Amygdala (tissue), 56 donors: ENCODE measurements around the gene ASNS.
A peak's percentile ranks its signal among the peaks of the same experiment; 100 is the strongest.

Experiments
- DNase-seq, 56 donors: peaks; one replicate each; lab custom pipeline; 2025; lab: John Stamatoyannopoulos, UW

ASNS gene

GRCh38 chr7:97844036-97844435 lies 28.2 kb downstream of the ASNS start:
- DNase-seq = no peak

- no peak for DNase-seq
These were observed 29.3 kb downstream of the ASNS start for GRCh38 chr7:97842772-97843345.

- no peak for DNase-seq
These were observed 30.2 kb downstream of the ASNS start for GRCh38 chr7:97842006-97842405.

- peak in 36 of 56 donors; percentile 1 to 81 (median 21) for DNase-seq
These were observed 36.7 kb downstream of the ASNS start for GRCh38 chr7:97835296-97836138.

GRCh38 chr7:97819161-97819560 lies 53.0 kb downstream of the ASNS start:
- DNase-seq = no peak

- no peak for DNase-seq
These were observed 54.0 kb downstream of the ASNS start for GRCh38 chr7:97818066-97818663.
